NCI-H2107 (cell line): ENCODE data around the gene YPEL2.
"Not testable (repeated sequence)": the region's sequence is repeated elsewhere in the genome, so short reads cannot be mapped to it uniquely, and the experiment has no call there.

ENCODE experiments used
- DNase-seq: peaks from one replicate; lab custom pipeline; 2025; lab: John Stamatoyannopoulos, UW

The YPEL2 gene

GRCh38 chr17:59331129-59331928 lies at the start of gene YPEL2:
Gene YPEL2 (plus strand): TSS chr17:59331655. CDS start chr17:59353410, 21,755 bp downstream.
- peak; percentile 86 for DNase-seq

GRCh38 chr17:59284317-59284716 lies 47.1 kb upstream of the YPEL2 start:
- no peak for DNase-seq

GRCh38 chr17:59287452-59287851 lies 44.0 kb upstream of the YPEL2 start:
- DNase-seq: no peak

GRCh38 chr17:59287891-59288290 lies 43.6 kb upstream of the YPEL2 start:
- no peak for DNase-seq

- DNase-seq: no peak
Observed at GRCh38 chr17:59289981-59290301, 41.5 kb upstream of the YPEL2 start.

GRCh38 chr17:59290302-59290998 lies 41.0 kb upstream of the YPEL2 start:
- not testable (repeated sequence) for DNase-seq

GRCh38 chr17:59292174-59292523 lies 39.3 kb upstream of the YPEL2 start:
- no peak for DNase-seq

- DNase-seq: no peak
Observed at GRCh38 chr17:59296190-59296589, 35.3 kb upstream of the YPEL2 start.

GRCh38 chr17:59298521-59298920 lies 32.9 kb upstream of the YPEL2 start:
- DNase-seq: no peak

- no peak for DNase-seq
Observed at GRCh38 chr17:59299400-59300092, 31.9 kb upstream of the YPEL2 start.

GRCh38 chr17:59300941-59301340 lies 30.5 kb upstream of the YPEL2 start:
- no peak for DNase-seq

GRCh38 chr17:59304811-59305210 lies 26.6 kb upstream of the YPEL2 start:
- no peak for DNase-seq

GRCh38 chr17:59310263-59310920 lies 21.1 kb upstream of the YPEL2 start:
- no peak for DNase-seq

GRCh38 chr17:59311051-59311468 lies 20.4 kb upstream of the YPEL2 start:
- peak; percentile 57 for DNase-seq

- not testable (repeated sequence) for DNase-seq
Observed at GRCh38 chr17:59311521-59311920, 19.9 kb upstream of the YPEL2 start.

- no peak for DNase-seq
Observed at GRCh38 chr17:59315866-59316265, 15.6 kb upstream of the YPEL2 start.

- no peak for DNase-seq
Observed at GRCh38 chr17:59327121-59327980, 4.1 kb upstream of the YPEL2 start.

- DNase-seq: no peak
Observed at GRCh38 chr17:59327981-59328290, 3.5 kb upstream of the YPEL2 start.

GRCh38 chr17:59328601-59329000 lies 2.9 kb upstream of the YPEL2 start:
- no peak for DNase-seq

- no peak for DNase-seq
Observed at GRCh38 chr17:59329176-59330052, 2.0 kb upstream of the YPEL2 start.
